AG09319 (cell line): ENCODE results near the gene CALCR.

Experiments
- DNase-seq: peaks from one replicate; pipeline ENCODE4 v3.0.0-alpha.2; 2010; ENCODE audit warnings: low read depth; ENCODE audit errors: extremely low read depth
- CTCF ChIP-seq: IDR thresholded peaks from 2 replicates; pipeline ENCODE4 v1.5.1; 2011; ENCODE audit warnings: low read depth, mild to moderate bottlenecking, inconsistent platforms, low read length, moderate library complexity

CALCR gene

GRCh38 chr7:93574269-93574645 lies 267 bp downstream of the CALCR start:
- no peak for TF ChIP-seq CTCF
- no peak for DNase-seq

- no peak for TF ChIP-seq CTCF
- DNase-seq = no peak
These were observed 5.3 kb downstream of the CALCR start for GRCh38 chr7:93569189-93569588.

GRCh38 chr7:93566876-93567275 lies 7.6 kb downstream of the CALCR start:
- TF ChIP-seq CTCF = no peak
- no peak for DNase-seq

- no peak for DNase-seq
- TF ChIP-seq CTCF = no peak
These were observed 10.9 kb downstream of the CALCR start for GRCh38 chr7:93563584-93563983.

GRCh38 chr7:93562936-93563335 lies 11.6 kb downstream of the CALCR start:
- DNase-seq = no peak
- no peak for TF ChIP-seq CTCF

- no peak for TF ChIP-seq CTCF
- no peak for DNase-seq
These were observed 12.4 kb downstream of the CALCR start for GRCh38 chr7:93562106-93562505.

GRCh38 chr7:93559639-93560491 lies 14.7 kb downstream of the CALCR start:
- TF ChIP-seq CTCF = no peak
- no peak for DNase-seq
